ENCODE results near the gene CD52.
A peak's percentile ranks its signal among the peaks of the same experiment; 100 is the strongest.

- TF ChIP-seq CTCF (optimal IDR thresholded peaks at IDR 0.05 in 1 of 3, IDR thresholded peaks at IDR 0.05 in 1 of 3, conservative IDR thresholded peaks at IDR 0.05 in 1 of 3; ENCODE audit: extremely low read depth in 1 of 3, insufficient read depth in 2 of 3, low read length in 3 of 3) (peak in 2 of 3 experiments; percentile 5 to 24), EZH2 (IDR thresholded peaks at IDR 0.05; ENCODE audit: low read length) (no peak)
Measured at GRCh38 chr1:26358411-26359384, 40.9 kb downstream of the CD52 start.
